SJCRH30 (cell line): ENCODE measurements around the gene DNM3. TPM values are rescaled to one million over a fixed set of nuclear protein-coding genes. Genes with fewer than 3 reads are reported as not detected.
"Not testable (repeated sequence)": the region's sequence is repeated elsewhere in the genome, so short reads cannot be mapped to it uniquely, and the experiment has no call there.

Experiments used
- DNase-seq, 2 experiments: peaks; one replicate each; pipeline ENCODE4 v3.0.0-alpha.2; 2015 to 2020
- H3K27ac ChIP-seq: fragments of 250-450 bp; sonication (Bioruptor Pico); 2 replicates; pipeline ENCODE4 v1.5.1; 2020; ENCODE audit warnings: mild to moderate bottlenecking, moderate library complexity
- H3K27me3 ChIP-seq: fragments of 250-450 bp; sonication (Bioruptor Pico); 2 replicates; pipeline ENCODE4 v1.5.1; 2020; ENCODE audit warnings: mild to moderate bottlenecking, moderate library complexity
- H3K36me3 ChIP-seq: fragments of 250-450 bp; sonication (Bioruptor Pico); 2 replicates; pipeline ENCODE4 v1.5.1; 2020; ENCODE audit warnings: mild to moderate bottlenecking, moderate library complexity
- H3K4me1 ChIP-seq: fragments of 250-450 bp; sonication (Bioruptor Pico); 2 replicates; pipeline ENCODE4 v1.5.1; 2020; ENCODE audit warnings: mild to moderate bottlenecking, moderate library complexity
- H3K4me3 ChIP-seq: fragments of 250-450 bp; sonication (Bioruptor Pico); 2 replicates; pipeline ENCODE4 v1.5.1; 2020; ENCODE audit warnings: mild to moderate bottlenecking, moderate library complexity
- H3K9me3 ChIP-seq: fragments of 250-450 bp; sonication (Bioruptor Pico); replicated peaks from 2 replicates; pipeline ENCODE4 v1.5.1; 2020; ENCODE audit warnings: mild to moderate bottlenecking, moderate library complexity
- total RNA-seq: library from RNA; depleted of rRNA; stranded (reverse); fragments of >200 nt; shearing (Covaris generic); gene quantifications from 2 replicates; pipeline ENCODE4 v1.2.3, GENCODE V29; 2014

DNM3 gene
- total RNA-seq, 1 experiment from 2014 or later = 13.7 TPM

DNA sequence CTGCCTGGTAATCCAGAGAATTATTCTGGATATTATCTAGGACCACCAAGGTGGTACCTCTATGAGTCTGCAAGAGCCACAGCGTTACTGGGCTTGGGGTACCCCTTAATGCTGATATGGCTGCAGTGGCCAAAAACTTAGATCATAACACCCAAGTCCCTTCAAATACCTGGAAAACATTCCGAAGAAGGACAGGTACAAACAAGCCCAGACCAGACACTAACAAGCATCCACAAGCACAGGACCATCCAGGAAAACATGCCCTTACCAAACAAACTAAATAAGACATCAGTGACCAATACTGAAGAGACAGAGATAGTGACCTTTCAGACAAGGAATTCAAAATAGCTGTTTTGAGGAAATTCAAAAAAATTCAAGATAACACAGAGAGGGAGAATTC, 582.0 kb downstream of the DNM3 start:
- Histone ChIP-seq H3K36me3 (no peaks in the 10 kb centered on the region), H3K4me3 (no peak overlapping the region), H3K27me3 (no peaks in the 10 kb centered on the region), H3K4me1 (no peaks in the 10 kb centered on the region), H3K27ac (no peak overlapping the region), H3K9me3 (no peaks in the 10 kb centered on the region)
- no peak for DNase-seq

DNA sequence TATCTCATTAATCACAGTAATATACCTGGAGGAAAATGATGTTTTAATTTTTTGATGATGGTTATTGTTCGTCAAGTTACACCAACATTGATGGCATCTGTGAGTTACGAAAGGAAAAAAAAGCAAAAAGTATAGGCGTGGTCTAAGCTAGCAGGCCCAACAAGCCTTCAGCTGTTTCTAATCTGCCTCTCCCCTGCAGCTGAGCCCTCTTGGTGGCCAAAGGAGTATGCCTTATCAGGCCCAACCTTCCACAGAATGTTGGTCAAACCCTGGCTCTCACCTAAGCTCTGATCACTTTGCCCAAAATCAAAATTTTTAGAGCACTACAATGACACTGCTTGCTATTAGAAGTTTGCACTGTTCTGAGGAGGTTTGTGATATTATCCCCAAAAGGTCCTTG, 584.0 kb downstream of the DNM3 start:
- no peak overlapping the region for H3K4me3 ChIP-seq
- H3K36me3 ChIP-seq = no peaks in the 10 kb centered on the region
- H3K27me3 ChIP-seq = no peaks in the 10 kb centered on the region
- no peaks in the 10 kb centered on the region for H3K9me3 ChIP-seq
- H3K27ac ChIP-seq = no peak overlapping the region
- H3K4me1 ChIP-seq = no peaks in the 10 kb centered on the region
- no peak for DNase-seq

DNA sequence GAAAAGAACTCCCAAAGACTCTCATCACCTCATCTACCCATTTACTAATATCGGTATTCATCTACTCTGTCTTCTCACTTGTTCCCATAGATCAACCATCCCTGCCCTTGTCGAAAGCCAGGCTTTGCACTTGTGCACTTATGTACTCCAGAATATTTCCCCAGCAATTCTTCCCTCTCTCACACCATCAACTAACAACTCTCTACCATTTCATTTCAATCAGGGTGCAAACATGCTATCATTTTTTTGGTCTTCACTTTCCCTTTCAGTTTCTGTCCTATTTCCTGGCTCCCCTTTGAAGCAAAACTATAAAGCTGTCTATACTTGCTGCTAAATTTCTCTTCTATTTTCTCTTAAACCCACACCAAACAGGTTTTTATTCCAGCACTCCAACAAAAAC, 585.9 kb downstream of the DNM3 start:
- no peaks in the 10 kb centered on the region for H3K36me3 ChIP-seq
- H3K27me3 ChIP-seq = no peaks in the 10 kb centered on the region
- H3K9me3 ChIP-seq = no peaks in the 10 kb centered on the region
- H3K27ac ChIP-seq = no peak overlapping the region
- no peak overlapping the region for H3K4me3 ChIP-seq
- no peak for DNase-seq
- H3K4me1 ChIP-seq = no peaks in the 10 kb centered on the region

DNA sequence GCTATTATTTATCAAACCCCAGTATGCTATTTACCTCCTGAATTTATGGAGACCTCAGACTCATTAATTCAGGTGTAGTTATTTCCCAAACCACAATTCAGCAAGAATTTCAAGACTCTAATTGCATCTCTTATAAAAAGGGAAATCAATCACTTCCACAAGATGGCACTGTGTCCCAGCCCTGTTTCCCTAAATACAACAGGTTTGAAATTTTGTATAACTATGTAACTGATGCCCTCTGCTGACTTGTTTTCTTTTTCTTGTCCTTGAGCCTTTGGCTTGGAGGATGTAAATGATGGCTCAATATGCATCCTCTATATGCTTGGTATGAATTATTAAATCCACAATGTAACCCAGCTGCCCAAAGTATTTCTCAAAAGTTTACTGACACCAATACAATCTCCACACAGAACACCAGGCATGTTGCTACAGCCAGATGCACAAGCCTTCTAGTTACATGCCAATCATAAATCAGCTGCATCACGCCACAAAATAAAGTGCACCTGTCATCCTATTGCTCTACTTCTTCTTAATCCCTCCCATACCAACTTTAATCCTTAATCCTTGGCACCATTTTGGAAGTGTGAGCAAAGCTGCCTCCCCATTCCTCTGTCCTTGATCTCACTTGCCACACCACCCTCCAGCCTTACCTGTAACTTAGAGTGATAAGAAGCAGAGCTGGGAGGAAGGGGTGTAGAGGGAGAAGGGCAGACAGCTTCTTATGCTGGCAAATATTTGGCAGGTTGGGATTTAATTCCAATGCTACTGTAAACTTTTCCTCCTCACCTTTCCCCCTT, 588.2 kb downstream of the DNM3 start:
- Histone ChIP-seq H3K36me3 (no peaks in the 10 kb centered on the region), H3K4me3 (no peak overlapping the region), H3K27ac (no peak overlapping the region), H3K4me1 (no peaks in the 10 kb centered on the region), H3K27me3 (no peaks in the 10 kb centered on the region), H3K9me3 (no peaks in the 10 kb centered on the region)
- peak; percentile 35 to 80 for DNase-seq

DNA sequence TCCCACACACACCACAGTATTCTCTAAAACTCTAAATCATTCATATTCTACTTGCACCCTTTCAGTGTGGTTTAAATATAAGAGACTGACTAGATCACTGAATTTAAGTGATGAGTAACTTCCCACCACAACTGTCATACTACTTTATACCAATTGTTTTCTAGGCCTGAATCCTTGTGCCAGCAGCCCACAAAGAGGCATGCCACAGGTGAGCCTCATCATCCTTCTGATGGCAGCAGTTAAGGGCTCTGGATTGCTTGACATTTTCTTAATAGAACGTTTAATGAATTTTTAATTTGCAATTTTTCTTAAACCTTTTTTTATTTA, 588.8 kb downstream of the DNM3 start:
- Histone ChIP-seq H3K4me1 (no peaks in the 10 kb centered on the region), H3K27me3 (no peaks in the 10 kb centered on the region), H3K4me3 (no peak overlapping the region), H3K9me3 (no peaks in the 10 kb centered on the region), H3K27ac (no peak overlapping the region), H3K36me3 (no peaks in the 10 kb centered on the region)
- DNase-seq = no peak

DNA sequence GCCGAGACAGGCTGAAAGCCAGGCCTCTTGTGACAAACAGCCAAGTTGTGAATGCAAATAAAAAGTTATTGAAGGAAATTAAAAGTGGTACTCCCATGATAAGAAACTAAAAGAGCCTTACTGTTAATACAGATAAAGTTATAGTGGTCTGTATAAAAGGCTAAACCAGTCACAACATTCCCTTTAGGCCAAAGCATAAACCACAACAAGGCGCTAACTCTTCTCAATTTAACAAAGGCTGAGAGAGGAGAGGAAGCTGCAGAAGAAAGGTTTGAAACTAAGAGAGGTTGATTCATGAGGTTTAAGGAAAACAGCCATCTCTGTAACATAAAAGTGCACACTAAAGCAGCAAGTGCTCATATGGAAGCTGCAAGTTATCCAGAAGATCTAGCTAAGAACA, 589.9 kb downstream of the DNM3 start:
- no peak overlapping the region for H3K4me3 ChIP-seq
- H3K27me3 ChIP-seq = no peaks in the 10 kb centered on the region
- H3K36me3 ChIP-seq = no peaks in the 10 kb centered on the region
- H3K9me3 ChIP-seq = no peaks in the 10 kb centered on the region
- no peak overlapping the region for H3K27ac ChIP-seq
- no peaks in the 10 kb centered on the region for H3K4me1 ChIP-seq
- DNase-seq = no peak

DNA sequence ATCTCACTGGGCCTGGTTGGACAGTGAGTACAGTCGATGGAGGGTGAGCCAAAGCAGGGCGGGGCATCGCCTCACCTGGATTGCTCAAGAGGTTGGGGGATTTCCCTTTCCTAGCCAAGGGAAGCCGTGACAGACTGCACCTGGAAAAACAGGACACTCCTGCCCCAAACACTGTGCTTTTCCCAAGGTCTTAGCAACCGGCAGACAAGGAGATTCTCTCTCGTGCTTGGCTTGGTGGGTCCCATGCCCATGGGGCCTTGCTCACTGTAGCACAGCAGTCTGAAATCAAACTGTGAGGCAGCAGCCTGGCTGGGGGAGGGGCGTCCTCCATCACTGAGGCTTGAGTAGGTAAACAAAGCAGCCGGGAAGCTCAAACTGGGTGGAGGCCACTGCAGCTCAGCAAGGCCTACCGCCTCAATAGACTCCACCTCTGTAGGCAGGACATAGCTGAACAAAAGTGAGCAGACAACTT, 590.5 kb downstream of the DNM3 start:
- Histone ChIP-seq H3K27ac (no peak overlapping the region), H3K9me3 (no peaks in the 10 kb centered on the region), H3K27me3 (no peaks in the 10 kb centered on the region)

DNA sequence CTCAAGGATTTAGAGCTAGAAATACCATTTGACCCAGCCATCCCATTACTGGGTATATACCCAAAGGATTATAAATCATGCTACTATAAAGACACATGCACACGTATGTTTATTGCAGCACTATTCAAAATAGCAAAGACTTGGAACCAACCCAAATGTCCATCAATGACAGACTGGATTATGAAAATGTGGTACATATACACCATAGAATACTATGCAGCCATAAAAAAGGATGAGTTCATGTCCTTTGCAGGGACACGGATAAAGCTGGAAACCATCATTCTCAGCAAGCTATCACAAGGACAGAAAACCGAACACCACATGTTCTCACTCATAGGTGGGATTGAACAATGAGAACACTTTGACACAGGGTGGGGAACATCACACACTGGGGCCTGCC, 595.9 kb downstream of the DNM3 start:
- not testable (repeated sequence) for H3K27me3 ChIP-seq, H3K9me3 ChIP-seq, H3K27ac ChIP-seq, H3K4me1 ChIP-seq, H3K36me3 ChIP-seq, H3K4me3 ChIP-seq, DNase-seq

More for the DNA sequence above, 590.5 kb downstream of the DNM3 start:
- DNase-seq = no peak
- no peaks in the 10 kb centered on the region for H3K36me3 ChIP-seq
- no peaks in the 10 kb centered on the region for H3K4me1 ChIP-seq
- H3K4me3 ChIP-seq = no peak overlapping the region

DNA sequence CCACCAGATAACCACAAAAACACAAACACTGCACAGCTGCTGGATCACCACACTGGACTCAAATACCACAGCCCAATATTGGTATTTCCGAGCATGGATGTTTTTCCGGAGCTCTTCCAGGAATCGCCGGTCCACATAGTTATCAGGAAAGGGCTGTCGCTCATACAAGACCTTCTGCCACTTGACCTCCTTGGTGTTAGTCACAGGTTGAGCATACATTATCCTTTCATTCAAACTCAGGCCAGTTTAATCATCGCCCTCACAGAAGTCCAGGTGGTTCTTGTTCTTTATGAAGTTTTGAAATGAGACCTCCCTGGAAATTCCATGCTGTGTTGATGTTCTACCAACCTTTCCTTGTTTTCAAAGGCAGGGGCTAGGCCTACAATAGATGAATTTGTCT, 601.1 kb downstream of the DNM3 start:
- no peak for DNase-seq
- no peak overlapping the region for H3K27ac ChIP-seq
- H3K4me1 ChIP-seq = no peaks in the 10 kb centered on the region
- H3K36me3 ChIP-seq = no peaks in the 10 kb centered on the region
- H3K4me3 ChIP-seq = no peak overlapping the region
- H3K9me3 ChIP-seq = no peaks in the 10 kb centered on the region
- no peaks in the 10 kb centered on the region for H3K27me3 ChIP-seq

DNA sequence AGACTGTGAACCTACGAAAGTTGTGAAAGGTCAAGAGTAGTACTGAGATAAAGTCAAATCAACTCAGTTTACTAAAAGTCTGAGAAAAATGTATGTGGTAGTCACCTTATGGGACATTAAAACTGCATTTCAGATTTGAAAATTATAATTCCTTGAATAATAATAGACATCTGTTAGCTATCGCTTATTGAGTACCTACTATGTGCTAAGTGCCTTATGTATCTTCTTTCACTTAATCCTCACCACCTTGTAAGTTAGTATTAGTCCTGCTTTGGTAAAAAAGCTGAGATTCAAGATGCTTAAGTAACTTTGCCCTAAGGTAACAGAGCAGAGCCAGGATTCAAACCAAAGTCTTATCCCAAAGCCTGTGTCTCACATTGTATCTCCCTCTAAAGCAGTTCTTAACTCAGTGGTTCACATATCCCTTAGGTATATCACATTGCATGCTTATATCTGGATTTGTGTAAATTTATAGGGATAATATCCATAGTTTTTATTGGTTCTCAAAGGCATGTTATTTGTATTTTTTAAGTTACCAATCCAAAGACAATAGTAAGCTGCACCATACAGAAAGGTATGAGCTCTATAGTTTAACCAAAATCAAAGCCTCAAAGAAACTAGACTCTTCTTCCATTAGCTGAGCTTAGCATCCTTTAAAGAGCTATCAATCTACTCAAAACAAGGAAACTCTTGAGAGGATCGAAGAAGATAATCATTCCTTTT, 601.7 kb downstream of the DNM3 start:
- peak overlapping the region; percentile 88 for H3K27ac ChIP-seq
- peak overlapping the region; percentile 93 for H3K4me3 ChIP-seq
- no peak for DNase-seq
- H3K27me3 ChIP-seq = no peaks in the 10 kb centered on the region
- H3K36me3 ChIP-seq = no peaks in the 10 kb centered on the region
- H3K9me3 ChIP-seq = no peaks in the 10 kb centered on the region
- no peaks in the 10 kb centered on the region for H3K4me1 ChIP-seq

DNA sequence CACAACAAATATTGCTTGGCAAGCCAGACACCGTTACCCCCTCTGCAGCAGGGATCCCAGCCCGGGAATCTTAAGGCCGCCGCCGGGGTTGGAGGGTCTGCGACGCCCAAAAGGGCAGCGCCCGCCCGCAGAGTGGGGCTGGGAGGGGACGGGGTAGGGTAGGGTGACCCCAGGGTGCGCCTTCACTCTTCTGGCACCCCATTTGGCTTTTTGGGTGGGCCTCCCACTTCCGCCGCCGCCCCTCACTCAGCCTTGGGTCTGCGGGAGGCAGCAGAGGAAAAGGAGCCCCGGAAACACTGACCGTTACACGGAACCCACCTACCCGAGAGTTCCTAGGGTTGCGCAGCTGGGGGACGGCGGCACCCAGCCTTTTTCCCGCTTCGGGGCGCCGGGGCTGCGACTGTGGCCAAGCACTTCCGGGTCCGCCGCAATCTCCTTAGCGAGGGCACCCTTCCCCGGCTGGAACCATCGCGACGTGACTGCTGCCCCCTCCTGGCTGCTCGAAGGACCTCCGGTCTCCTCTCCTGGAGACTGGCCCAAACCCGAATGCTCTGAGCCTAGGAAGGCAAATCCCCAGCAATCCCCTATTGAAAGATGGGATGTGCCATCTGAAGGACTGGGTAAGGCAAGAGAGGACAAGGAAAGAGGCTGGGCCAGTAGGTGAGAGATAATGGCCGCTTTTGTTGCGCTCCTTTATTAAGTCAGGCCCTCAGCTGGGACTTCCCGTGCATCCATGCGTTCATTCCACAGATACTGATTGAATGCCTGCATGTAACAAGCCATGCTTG, 602.6 kb downstream of the DNM3 start, which contains the start of gene PIGC:
Gene PIGC (minus strand): TSS at position 404 of the 788 bp plus-strand sequence. CDS start 1,447 bp downstream, outside the sequence.
- H3K9me3 ChIP-seq = no peaks in the 10 kb centered on the region
- no peaks in the 10 kb centered on the region for H3K36me3 ChIP-seq
- no peaks in the 10 kb centered on the region for H3K27me3 ChIP-seq
- DNase-seq = peak; percentile 94 to 95
- H3K4me1 ChIP-seq = no peaks in the 10 kb centered on the region
- peak within 1 kb of the TSS; percentile 93 for H3K4me3 ChIP-seq
- peak within 1 kb of the TSS; percentile 88 for H3K27ac ChIP-seq

DNA sequence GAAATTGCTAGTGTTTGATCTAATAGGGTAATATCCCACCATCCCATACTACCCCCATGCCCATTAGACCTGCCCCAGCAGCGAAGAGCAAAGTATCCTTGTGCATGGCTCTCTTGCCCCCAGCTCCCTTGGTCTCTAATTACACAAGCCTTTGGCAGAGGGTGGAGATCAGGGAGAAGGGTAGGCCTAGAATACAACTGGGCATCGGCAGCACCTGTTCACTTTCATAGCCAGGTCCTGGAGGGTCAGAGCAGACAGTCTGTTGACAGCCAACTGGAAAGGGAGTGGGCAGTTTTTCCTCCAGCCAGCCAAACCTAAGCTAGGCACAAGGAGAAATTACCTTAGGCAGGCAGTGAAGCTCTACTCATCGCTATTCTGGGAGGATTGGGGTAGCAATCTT, 605.2 kb downstream of the DNM3 start:
- Histone ChIP-seq H3K9me3 (no peaks in the 10 kb centered on the region), H3K4me3 (no peak overlapping the region), H3K27ac (no peak overlapping the region), H3K36me3 (no peaks in the 10 kb centered on the region), H3K4me1 (peaks cover 13% of the 10 kb centered on the region), H3K27me3 (no peaks in the 10 kb centered on the region)
- DNase-seq = no peak

DNA sequence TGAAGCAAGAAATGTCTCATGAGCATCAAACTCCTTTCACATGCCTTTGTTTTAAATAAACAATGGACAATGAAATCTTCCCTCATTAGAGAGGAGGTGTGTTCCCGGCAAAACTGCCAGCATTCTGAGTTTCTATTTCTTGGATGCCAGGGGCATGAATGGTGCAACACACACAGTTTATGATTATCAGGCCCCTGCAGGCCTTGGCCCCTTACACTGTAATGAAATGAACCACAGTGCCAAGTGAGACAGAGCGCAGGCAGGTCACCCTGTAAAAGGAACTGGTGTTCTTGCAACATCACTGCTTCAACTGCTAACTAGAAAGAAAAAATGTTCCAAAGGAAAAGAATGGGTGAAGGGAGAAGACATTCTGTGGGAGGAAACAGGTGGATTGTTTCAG, 606.3 kb downstream of the DNM3 start:
- H3K36me3 ChIP-seq = no peaks in the 10 kb centered on the region
- no peak overlapping the region for H3K27ac ChIP-seq
- H3K9me3 ChIP-seq = no peaks in the 10 kb centered on the region
- H3K4me3 ChIP-seq = no peak overlapping the region
- no peaks in the 10 kb centered on the region for H3K27me3 ChIP-seq
- H3K4me1 ChIP-seq = peaks cover 19% of the 10 kb centered on the region
- DNase-seq = no peak

DNA sequence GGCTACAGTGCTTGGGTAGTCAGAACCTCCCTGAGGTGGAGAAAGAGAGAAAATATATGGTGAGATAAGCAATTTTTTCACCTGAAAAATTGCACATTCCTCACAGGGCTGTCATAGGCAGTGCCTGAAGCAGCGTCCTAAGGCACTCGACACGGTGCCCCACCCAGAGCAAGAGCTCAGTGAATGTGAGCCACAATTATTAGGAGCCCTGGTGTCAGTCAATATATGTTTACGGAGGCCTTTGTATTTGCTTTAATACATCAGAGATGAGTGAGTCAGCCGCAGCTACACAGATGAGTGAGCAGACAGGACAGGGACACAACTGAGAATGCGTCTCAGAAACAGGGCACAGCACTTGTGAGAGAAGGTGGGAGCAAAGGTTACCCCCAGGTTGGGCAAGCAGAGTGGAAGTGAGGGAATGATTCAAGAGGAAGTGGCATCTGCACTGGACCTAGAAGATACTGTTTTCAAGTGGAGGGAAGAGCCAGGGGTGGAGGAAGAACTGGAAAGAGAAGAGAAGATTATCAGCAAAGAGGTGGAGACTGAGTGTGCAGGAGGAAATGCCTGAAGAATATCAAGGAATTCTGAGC, 607.8 kb downstream of the DNM3 start:
- no peaks in the 10 kb centered on the region for H3K27me3 ChIP-seq
- no peak for DNase-seq
- no peaks in the 10 kb centered on the region for H3K9me3 ChIP-seq
- no peaks in the 10 kb centered on the region for H3K36me3 ChIP-seq
- no peak overlapping the region for H3K4me3 ChIP-seq
- H3K4me1 ChIP-seq = peaks cover 25% of the 10 kb centered on the region
- no peak overlapping the region for H3K27ac ChIP-seq
